Endothelial cell of umbilical vein (primary cell): ENCODE measurements around the gene CCDC187. TPM values are rescaled to one million over a fixed set of nuclear protein-coding genes. Genes with fewer than 3 reads are reported as not detected.

Experiments
- BruUV-seq: library from RNA; stranded (reverse); fragments of 400-500 nt; replicated peaks from 2 replicates; lab custom pipeline; 2021; lab: Mats Ljungman, UMichigan
- CTCF ChIA-PET: fragments of 300-600, 350-600 bp; sonication (Branson Sonifier 250); formaldehyde crosslinking; loops from one replicate; lab custom pipeline; 2021; ENCODE audit warnings: antibody characterized with exemption, inconsistent platforms; lab: Charles Lee
- POLR2A ChIA-PET: fragments of 300-600, 350-600 bp; sonication (Branson Sonifier 250); formaldehyde crosslinking; loops from one replicate; lab custom pipeline; 2021; ENCODE audit warnings: antibody characterized with exemption, inconsistent platforms; lab: Charles Lee
- DNase-seq: peaks from one replicate; pipeline ENCODE4 v3.0.0-alpha.2; 2011; ENCODE audit warnings: low read depth, low spot score
- FAIRE-seq: peaks from 2 replicates; lab custom pipeline; 2011; peaks lifted over from hg19 to GRCh38; lab: Jason Lieb, UNC
- H2AFZ ChIP-seq: 2 replicates; pipeline ENCODE4 v1.6.0; 2012; ENCODE audit warnings: low read depth, low read length, control low read depth, inconsistent platforms
- H3K27ac ChIP-seq: 2 replicates; pipeline ENCODE4 v1.5.1; 2011; ENCODE audit warnings: low read depth, mild to moderate bottlenecking, control low read depth, low read length, moderate library complexity; ENCODE audit not compliant: insufficient read depth
- H3K27me3 ChIP-seq, 2 experiments: 2 replicates each; pipeline versions ENCODE4 v1.6.0 to v1.6.1; 2011; ENCODE audit warnings: low read length in 2 of 2, mixed read lengths in 1 of 2; ENCODE audit not compliant: control insufficient read depth in 2 of 2, insufficient read depth in 2 of 2
- H3K36me3 ChIP-seq, 2 experiments: 2 replicates in 1 of 2; 3 replicates in 1 of 2; pipeline ENCODE4 v1.5.1; 2011; ENCODE audit warnings: low read length in 2 of 2, mild to moderate bottlenecking in 1 of 2, moderate library complexity in 1 of 2; ENCODE audit not compliant: control insufficient read depth in 2 of 2, insufficient read depth in 2 of 2; ENCODE audit errors: extremely low read depth in 1 of 2
- H3K4me1 ChIP-seq: 3 replicates; pipeline ENCODE4 v1.5.1; 2011; ENCODE audit warnings: mild to moderate bottlenecking, low read length; ENCODE audit not compliant: control insufficient read depth, insufficient read depth; ENCODE audit errors: extremely low read depth
- H3K4me2 ChIP-seq: 2 replicates; pipeline ENCODE4 v1.6.1; 2011; ENCODE audit warnings: low read length, control low read depth, mixed read lengths; ENCODE audit not compliant: insufficient read depth
- H3K4me3 ChIP-seq, 3 experiments: fragments of 200-600 bp in 1 of 3; sonication (generic), shearing (Covaris generic) in 1 of 3; replicated peaks in 1 of 3; 2 replicates each; pipeline ENCODE4 v1.5.1; 2011 to 2016; ENCODE audit warnings: control low read depth in 3 of 3, low read length in 3 of 3, mild to moderate bottlenecking in 2 of 3, inconsistent platforms in 1 of 3, low read depth in 1 of 3, moderate library complexity in 1 of 3; ENCODE audit not compliant: insufficient read depth in 1 of 3
- H3K79me2 ChIP-seq: 2 replicates; pipeline ENCODE4 v1.6.0; 2012; ENCODE audit warnings: low read length, inconsistent platforms; ENCODE audit not compliant: control insufficient read depth, insufficient read depth
- H3K9ac ChIP-seq: replicated peaks from 2 replicates; pipeline ENCODE3; 2011; ENCODE audit warnings: low read length, control low read depth; ENCODE audit not compliant: insufficient read depth; ENCODE audit errors: extremely low read depth
- H3K9me1 ChIP-seq: replicated peaks from 3 replicates; pipeline ENCODE4 v1.6.0; 2011; ENCODE audit warnings: mild to moderate bottlenecking, low read length; ENCODE audit not compliant: control insufficient read depth, insufficient read depth; ENCODE audit errors: extremely low read depth
- H3K9me3 ChIP-seq: replicated peaks from 2 replicates; pipeline ENCODE4 v1.5.1; 2012; ENCODE audit warnings: low read length, inconsistent platforms; ENCODE audit not compliant: control insufficient read depth, insufficient read depth
- H4K20me1 ChIP-seq: replicated peaks from 2 replicates; pipeline ENCODE3; 2011; ENCODE audit warnings: mild to moderate bottlenecking, low read length; ENCODE audit not compliant: control insufficient read depth, insufficient read depth; ENCODE audit errors: extremely low read depth
- EZH2 ChIP-seq: IDR thresholded peaks from 2 replicates; pipeline ENCODE4 v1.6.1; 2012; ENCODE audit warnings: borderline replicate concordance, low read depth, mild to moderate bottlenecking, moderate library complexity, low read length, inconsistent platforms; ENCODE audit not compliant: severe bottlenecking
- FOS ChIP-seq: IDR thresholded peaks from 2 replicates; pipeline ENCODE4 v1.6.1; 2011; ENCODE audit warnings: mild to moderate bottlenecking, low read length, moderate library complexity, borderline replicate concordance; ENCODE audit not compliant: insufficient read depth
- GATA2 ChIP-seq: IDR thresholded peaks from 2 replicates; pipeline ENCODE4 v1.7.0; 2011; ENCODE audit warnings: low read depth, mild to moderate bottlenecking, moderate library complexity, mixed read lengths, low read length; ENCODE audit not compliant: insufficient read length, insufficient read depth
- JUN ChIP-seq: IDR thresholded peaks from 2 replicates; pipeline ENCODE4 v1.6.1; 2011; ENCODE audit warnings: borderline replicate concordance, low read depth; ENCODE audit not compliant: insufficient read length, insufficient read depth
- MAX ChIP-seq: IDR thresholded peaks from 2 replicates; pipeline ENCODE4 v1.6.1; 2011; ENCODE audit not compliant: insufficient read depth, insufficient read length
- MYC ChIP-seq: IDR thresholded peaks from one replicate; pipeline ENCODE4 v1.6.1; 2011; ENCODE audit warnings: mild to moderate bottlenecking, low read depth, low read length
- POLR2A ChIP-seq: IDR thresholded peaks from 2 replicates; pipeline ENCODE4 v1.6.1; 2012; ENCODE audit warnings: low read depth, mild to moderate bottlenecking, control low read depth, low read length
- POLR2AphosphoS5 ChIP-seq: IDR thresholded peaks from 2 replicates; pipeline ENCODE4 v1.6.1; 2012; ENCODE audit warnings: low read depth, mild to moderate bottlenecking, control low read depth, low read length, moderate library complexity; ENCODE audit not compliant: insufficient read depth
- dilution Hi-C: fragments of 300-500 bp; cut with MboI; formaldehyde crosslinking; loops from one replicate; pipeline ENCODE4 v1.15.0; 2019; ENCODE audit warnings: low sequenced_read_pairs; ENCODE audit not compliant: extremely low pct_ligation_motif_present
- intact Hi-C: fragments of 100-400 bp; cut with micrococcal nuclease; formaldehyde crosslinking; loops from one replicate; pipeline ENCODE4 v1.10.0; 2022
- polyA plus RNA-seq, 4 experiments: library from polyadenylated mRNA; depleted of rRNA in 3 of 4; stranded (reverse) in 3 of 4; unstranded in 1 of 4; fragments of >200 nt; gene quantifications; 2 replicates each; pipeline versions ENCODE4 v1.2.1 to v1.2.3, GENCODE V29; 2011 to 2012; ENCODE audit warnings: missing spikeins in 1 of 4
- total RNA-seq: library from RNA; stranded (reverse); gene quantifications from 2 replicates; pipeline ENCODE4 v1.2.3, GENCODE V29; 2021
- TF ChIP-seq, protein P1 (sequence below), 2 donors: IDR thresholded peaks; 1 replicate in 1 of 2; 2 replicates in 1 of 2; pipeline ENCODE4 v1.5.1; 2011; ENCODE audit warnings: low read length in 2 of 2, mild to moderate bottlenecking in 2 of 2, moderate library complexity in 2 of 2, control low read depth in 1 of 2, inconsistent platforms in 1 of 2, low read depth in 1 of 2; ENCODE audit not compliant: insufficient read depth in 1 of 2; ENCODE audit errors: extremely low read depth in 1 of 2

The CCDC187 gene
- total and polyA plus RNA-seq, 2 donors (not counting 3 experiments of a cell fraction or from before 2014, with no cell fraction given): not detected

DNA sequence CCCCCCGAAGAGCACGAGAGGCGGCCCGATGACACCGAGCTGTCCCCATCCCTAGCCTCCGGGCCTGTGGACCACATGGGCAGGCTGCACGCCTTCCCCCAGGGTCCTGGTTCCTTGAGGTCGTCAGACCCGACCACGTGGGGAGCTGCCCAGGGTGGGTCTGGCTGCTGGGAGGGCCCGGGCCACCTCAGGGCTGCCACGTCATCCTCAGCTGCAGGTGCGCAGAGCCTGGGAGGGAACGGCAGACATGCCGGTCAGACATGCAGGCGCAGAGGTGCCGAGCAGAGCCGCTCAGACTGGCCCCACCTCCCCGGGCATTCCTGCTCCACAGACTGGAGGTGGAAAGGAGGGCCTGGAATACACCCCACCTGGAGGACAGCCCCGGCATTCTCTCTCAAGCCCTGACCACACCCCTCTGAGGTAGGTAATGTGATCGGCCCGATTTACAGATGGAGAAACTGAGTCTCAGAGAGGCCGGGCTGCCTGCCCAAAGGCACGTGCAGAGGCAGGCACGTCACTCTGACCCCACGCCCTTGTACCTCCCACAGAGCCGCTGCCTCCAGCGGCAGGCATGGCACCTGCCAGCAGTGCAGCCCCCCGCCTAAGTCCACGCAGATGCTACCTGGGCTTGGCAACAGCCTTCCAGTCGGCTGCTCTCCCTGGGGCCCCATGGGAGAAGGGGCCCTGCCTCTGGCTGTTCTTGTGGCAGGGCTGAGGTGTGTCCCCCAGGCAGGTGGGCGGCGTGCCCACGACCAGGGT lies 649 bp downstream of the CCDC187 start:
- TF ChIP-seq POLR2A (no peak), FOS (no peak), JUN (no peak), GATA2 (no peak), MYC (no peak), EZH2 (no peak), MAX (no peak), POLR2AphosphoS5 (no peak)
- TF ChIP-seq, protein P1, sequence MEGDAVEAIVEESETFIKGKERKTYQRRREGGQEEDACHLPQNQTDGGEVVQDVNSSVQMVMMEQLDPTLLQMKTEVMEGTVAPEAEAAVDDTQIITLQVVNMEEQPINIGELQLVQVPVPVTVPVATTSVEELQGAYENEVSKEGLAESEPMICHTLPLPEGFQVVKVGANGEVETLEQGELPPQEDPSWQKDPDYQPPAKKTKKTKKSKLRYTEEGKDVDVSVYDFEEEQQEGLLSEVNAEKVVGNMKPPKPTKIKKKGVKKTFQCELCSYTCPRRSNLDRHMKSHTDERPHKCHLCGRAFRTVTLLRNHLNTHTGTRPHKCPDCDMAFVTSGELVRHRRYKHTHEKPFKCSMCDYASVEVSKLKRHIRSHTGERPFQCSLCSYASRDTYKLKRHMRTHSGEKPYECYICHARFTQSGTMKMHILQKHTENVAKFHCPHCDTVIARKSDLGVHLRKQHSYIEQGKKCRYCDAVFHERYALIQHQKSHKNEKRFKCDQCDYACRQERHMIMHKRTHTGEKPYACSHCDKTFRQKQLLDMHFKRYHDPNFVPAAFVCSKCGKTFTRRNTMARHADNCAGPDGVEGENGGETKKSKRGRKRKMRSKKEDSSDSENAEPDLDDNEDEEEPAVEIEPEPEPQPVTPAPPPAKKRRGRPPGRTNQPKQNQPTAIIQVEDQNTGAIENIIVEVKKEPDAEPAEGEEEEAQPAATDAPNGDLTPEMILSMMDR (IDR thresholded peaks at IDR 0.05; ENCODE audit: extremely low read depth in 1 of 2, insufficient read depth in 1 of 2, low read depth in 1 of 2, low read length in 2 of 2): no peak
- Histone ChIP-seq H3K79me2 (no peaks in the 10 kb centered on the region), H3K9ac (no peak overlapping the region), H3K9me3 (no peaks in the 10 kb centered on the region), H3K27ac (no peak overlapping the region), H2AFZ (no peak overlapping the region), H3K36me3 (no peaks in the 10 kb centered on the region), H3K9me1 (no peaks in the 10 kb centered on the region), H3K27me3 (no peaks in the 10 kb centered on the region), H3K4me1 (no peaks in the 10 kb centered on the region), H3K4me3 (no peak overlapping the region), H4K20me1 (no peaks in the 10 kb centered on the region), H3K4me2 (no peak overlapping the region)
- BruUV-seq: no TSS peak
- FAIRE-seq (no peak), DNase-seq (no peak)
- CTCF ChIA-PET: interaction anchor here (1.2 kb wide), 1 partner anchor 10 kb away, joined by 4 read pairs; no protein-coding TSS in a partner anchor
- dilution Hi-C loops (no loop called here), intact Hi-C loops (no loop called here)
- POLR2A ChIA-PET: no interaction called here
